G401.6 (cell line): ENCODE measurements around the gene ADD2.
"Not testable (repeated sequence)": the region's sequence is repeated elsewhere in the genome, so short reads cannot be mapped to it uniquely, and the experiment has no call there.

Experiments used
- FAIRE-seq: peaks from 2 replicates; lab custom pipeline; 2012; peaks lifted over from hg19 to GRCh38; lab: Jason Lieb, UNC

Gene ADD2, protein sequence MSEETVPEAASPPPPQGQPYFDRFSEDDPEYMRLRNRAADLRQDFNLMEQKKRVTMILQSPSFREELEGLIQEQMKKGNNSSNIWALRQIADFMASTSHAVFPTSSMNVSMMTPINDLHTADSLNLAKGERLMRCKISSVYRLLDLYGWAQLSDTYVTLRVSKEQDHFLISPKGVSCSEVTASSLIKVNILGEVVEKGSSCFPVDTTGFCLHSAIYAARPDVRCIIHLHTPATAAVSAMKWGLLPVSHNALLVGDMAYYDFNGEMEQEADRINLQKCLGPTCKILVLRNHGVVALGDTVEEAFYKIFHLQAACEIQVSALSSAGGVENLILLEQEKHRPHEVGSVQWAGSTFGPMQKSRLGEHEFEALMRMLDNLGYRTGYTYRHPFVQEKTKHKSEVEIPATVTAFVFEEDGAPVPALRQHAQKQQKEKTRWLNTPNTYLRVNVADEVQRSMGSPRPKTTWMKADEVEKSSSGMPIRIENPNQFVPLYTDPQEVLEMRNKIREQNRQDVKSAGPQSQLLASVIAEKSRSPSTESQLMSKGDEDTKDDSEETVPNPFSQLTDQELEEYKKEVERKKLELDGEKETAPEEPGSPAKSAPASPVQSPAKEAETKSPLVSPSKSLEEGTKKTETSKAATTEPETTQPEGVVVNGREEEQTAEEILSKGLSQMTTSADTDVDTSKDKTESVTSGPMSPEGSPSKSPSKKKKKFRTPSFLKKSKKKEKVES

DNA sequence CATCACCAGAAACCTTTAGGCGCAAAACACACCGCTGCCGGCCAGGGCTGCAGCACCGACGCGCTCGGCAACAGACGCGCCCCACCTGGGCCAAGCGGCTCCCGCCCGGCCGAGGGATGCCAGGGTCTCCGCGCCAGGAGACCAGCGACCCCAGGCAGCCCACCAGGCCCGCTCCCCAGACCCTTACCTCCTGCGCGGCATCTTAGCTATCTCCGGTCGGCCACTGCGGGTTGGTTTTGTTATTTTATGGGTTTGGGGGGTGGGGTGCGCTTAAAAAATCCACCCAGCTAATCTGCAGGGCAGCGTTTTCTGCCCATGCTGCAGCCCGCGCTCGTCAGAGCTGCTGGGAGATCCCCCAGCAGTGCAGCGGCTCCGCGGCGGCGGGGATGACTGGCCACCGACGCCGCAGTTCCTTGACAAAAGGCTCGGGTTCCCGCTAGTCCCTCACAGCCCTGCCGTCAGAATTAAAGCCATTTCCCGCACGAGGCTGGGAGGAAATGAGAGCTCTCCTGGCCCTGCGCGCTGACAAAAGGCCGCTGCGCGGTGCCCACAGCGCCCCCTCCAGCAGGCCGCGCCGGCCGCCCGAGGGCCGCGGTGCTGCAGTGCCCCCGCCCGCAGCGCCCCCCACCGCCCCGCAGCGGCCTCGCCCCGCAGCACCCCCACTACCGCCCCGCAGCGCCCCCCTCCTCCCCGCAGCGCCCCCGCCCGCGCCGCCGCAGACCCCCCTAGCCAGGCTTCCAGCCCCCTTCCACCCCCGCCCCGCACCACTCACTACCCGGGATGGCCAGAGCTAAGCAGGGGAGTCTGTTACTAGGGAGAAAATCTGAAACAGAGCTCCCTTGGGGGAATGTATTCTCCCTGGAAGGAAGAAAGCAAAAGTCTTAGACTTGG, at the start of gene ADD2:
Gene ADD2 (minus strand): TSS at position 502 of the 891 bp plus-strand sequence. CDS start 61,792 bp downstream, outside the sequence.
- no peak for FAIRE-seq

DNA sequence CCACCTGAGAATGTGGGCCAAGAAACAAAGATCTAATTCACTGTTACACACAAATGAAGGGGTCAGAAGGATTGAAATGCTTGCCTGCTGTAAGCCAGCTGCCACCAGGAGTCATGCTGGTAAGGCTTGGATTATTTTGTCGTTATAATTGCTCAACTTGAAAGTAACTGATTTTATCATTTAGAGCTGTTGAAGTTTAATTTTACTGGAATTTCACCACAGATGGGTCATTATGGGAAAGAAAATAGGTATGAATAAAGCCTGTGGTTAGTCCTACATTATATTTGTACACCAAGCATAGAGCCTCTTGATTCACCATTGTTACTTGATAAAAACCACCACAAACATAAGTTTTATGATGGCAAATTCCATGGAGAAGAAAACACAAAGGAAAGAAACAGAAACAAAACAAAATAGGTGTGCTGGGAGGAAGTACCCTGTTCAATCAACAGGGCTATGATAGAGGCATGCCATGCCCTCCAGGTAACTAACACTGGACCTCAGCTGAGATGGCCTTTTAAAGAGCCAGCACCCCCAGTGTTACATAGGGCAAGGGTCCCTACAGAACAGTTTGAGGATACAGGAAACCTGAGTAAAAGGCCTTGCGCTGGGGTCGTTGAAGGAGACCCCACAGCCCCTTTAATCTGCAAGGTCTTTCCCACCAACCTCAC, 49.4 kb upstream of the ADD2 start:
- no peak for FAIRE-seq

DNA sequence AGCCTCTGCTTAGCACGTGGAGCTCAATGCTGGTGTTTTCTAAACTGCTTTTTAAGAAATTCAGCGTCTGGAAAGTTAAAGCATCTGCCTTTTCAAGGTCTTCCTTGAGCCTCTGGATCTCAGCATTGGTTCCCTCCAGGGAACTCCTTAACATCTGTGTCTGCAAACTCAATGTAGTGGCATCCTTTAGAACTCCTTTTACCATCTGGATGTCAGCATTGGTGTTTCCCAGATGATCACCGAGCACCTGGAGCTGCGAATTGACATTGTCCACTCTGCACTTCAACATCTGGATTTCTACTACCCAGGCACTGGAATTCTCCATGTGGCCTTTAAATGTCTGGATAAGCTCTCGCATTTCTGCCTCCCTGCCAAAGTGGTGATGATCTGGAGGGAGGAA, 48.7 kb upstream of the ADD2 start:
- no peak for FAIRE-seq

DNA sequence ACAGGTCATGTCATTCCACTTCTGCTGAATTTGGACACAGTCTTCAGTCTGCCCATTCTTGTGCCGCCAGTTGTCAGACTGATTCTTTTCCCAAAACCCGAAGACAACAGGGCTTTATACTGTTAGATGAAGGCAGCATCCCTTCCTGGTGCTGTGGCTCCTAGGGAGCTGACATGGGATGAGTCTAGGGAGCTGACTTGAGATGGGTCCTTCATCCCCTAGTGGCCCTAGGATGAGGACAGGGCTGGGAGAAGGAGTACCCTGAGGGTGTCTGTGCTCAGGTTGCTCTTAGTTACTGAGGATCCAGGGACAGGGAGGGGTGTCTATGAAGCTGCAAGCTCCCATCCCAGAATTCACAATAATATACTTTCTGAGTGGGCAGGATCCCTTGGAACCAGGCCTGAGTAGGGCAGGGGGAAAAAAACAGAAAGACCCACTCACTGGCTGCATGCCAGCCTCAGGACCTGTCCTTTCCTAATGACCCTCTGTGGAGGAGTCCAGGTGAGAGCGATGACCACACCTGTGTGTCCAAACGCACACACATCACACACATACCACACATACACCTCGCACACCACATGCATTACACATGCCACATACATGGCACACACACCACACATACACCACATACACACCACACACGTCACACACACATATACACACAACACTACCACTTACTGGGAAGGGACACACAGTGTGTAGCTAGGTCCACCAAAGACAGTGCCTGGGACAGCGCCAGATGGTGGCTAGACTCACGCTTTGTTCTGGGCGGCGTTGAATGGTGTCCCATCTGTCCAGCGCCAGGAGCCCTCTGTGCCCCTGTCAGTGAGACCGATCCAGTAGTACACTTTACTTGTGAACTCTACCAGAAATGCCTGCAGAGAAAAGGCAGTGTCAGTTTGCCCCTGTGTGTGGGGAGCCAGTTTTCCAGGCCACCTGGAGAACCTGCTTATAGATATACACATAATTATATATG, 41.3 kb upstream of the ADD2 start:
- no peak for FAIRE-seq

DNA sequence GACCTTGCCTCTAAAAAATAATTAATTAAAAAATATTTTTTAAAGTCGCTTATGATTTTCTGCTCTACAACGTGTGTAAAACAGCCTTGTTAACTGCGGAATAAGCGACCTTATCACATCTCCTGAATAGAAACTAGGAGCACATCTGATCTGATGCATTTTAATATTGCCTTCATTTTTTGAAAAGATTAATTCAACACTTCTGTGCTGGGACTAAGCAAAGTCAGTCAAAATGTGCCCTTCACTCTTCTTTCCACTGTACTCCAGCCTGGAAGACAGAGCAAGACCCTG, 39.8 kb upstream of the ADD2 start:
- FAIRE-seq = no peak

DNA sequence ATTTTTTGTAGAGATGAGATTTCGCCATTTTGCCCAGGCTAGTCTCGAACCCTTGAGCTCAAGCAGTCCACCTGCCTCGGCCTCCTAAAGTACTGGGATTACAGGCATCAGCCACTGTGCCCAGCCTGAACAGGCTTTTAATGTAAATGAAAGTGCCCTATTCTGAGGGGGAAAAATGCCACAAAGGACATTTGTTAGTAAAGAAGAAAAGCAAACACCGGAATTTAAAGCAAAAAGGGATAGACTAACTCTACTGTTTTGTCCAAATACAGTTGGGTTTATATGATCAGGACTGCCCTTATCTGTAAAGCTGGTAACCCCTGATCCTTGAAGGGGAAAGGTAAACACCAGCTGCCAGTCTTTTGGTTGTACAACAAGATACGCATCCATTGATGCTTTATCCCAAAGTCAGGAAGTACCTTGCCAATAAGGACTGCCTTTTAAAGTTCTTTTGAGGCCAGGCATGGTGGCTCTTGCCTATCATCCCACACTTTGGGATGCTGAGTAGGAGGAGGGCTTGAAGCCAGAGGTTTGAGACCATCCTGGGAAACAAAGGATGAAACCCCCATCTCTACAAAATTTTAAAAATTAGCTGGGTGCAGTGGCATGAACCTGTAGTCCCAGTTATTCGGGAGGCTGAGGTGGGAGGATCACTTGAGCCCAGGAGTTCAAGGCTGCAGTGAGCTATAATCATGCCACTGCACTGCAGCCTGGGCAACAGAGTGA, 39.3 kb upstream of the ADD2 start:
- FAIRE-seq = no peak

DNA sequence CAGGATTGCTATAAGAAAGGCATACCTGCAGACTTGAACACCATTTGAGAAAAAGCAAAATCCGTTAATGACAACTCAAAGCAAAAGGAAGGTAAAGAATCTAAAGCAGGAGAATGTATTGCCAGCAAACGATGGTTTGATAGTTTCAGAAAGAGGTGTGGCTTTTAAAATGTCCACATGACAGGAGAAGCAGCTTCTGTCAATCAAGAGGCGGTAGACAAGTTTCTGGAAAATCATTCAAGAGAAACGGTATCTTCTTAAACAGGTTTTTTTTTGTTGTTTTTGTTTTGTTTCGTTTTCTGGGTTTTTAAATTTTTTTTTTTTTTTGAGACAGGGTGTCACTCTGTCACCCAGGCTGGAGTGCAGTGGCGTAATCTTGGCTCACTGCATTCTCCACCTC, 38.6 kb upstream of the ADD2 start:
- FAIRE-seq = no peak

DNA sequence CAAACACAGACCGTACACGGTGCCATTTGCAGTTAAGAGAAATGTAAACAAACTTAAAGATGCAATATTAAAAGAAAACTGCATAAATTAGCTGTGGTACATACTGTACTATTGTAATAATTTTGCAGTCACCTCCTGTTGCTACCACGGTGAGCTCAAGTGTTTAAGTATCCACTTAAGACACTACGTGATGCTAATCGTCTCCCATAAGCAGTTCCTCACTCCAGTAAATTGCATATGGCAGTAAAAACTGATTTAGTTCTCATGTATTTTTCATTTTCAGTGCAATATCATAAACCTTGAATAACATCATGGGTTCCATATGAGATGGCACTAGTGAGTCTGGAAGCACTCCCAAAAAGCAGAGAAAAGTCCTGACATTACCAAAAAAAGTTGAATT, 38.0 kb upstream of the ADD2 start:
- no peak for FAIRE-seq

DNA sequence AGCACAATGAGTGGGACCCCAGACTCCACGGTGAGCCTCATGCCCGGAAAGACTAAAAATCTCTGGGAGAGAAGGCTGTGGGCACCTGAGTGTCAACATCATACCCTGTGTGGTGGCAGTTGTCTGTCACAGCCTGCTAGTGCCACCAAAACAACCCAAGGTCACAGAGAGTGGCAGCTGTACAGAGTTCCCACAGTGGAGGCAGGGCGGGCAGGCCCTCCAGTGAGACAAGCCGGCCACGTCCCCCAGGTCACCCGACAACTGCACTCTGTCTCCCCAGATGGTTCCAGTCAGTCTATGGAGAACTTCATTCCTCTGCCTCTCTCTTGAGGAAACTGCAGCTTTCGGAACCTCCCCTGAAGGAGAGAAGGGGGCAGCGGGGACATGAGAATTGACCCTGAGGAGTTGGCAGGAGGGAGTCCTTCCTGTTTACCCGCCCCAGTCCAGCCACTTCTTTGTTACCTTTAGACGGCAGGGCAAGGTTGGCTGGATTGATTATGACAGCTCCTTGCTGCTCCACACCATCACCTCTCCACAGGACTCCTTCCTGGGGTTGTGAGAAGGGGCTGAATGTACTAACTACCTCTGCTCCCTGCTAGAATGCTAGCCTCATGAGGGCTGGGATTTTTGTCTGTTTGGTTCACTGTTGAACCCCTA, 33.7 kb upstream of the ADD2 start:
- FAIRE-seq = no peak

DNA sequence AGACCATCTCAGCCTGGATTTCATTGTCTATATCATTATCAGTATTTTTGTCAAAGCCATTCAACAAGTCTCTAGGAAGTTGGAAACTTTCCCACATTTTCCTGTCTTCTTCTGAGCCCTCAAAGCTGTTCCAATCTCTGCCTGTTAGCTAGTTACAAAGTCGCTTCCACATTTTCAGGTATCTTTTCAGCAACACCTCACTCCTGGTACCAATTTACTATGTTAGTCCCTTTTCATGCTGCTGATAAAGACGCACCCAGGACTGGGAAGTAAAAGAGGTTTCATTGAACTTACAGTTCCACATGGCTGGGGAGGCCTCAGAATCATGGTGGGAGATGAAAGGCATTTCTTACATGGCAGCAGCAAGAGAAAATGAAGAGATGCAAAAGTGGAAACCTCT, 31.7 kb upstream of the ADD2 start:
- no peak for FAIRE-seq

DNA sequence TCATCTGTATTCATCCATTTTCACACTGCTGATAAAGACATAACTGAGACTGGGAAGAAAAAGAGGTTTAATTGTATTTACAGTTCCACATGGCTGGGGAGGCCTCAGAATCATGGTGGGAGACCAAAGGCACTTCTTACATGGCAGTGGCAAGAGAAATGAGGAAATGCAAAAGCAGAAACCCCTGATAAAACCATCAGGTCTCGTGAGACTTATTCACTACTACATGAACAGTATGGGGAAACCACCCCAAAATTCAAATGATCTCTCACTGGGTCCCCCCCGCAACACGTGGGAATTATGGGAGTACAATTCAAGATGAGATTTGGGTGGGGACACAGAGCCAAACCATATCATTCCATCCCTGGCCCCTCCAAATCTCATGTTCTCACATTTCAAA, 30.0 kb upstream of the ADD2 start:
- FAIRE-seq = not testable (repeated sequence)

DNA sequence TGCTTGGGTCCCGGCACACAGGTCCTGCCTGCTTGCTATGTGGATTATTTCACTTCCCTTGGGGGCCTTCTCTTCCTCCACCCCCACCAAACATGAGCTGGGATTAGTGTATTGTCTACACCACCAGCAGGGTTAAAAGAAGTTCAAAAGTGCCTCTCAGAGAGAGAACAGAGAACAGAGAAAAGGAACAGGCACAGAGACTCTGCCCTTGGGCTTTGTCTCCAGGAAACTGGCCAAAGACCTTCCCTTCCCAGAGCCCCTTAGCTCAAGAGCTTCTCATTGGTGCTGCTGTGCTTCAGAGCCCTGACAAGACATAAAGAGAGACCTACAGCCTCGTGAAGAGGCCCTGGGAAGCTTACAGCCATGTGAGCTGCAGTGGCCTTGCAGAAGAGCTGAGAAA, 29.5 kb upstream of the ADD2 start:
- FAIRE-seq = no peak

DNA sequence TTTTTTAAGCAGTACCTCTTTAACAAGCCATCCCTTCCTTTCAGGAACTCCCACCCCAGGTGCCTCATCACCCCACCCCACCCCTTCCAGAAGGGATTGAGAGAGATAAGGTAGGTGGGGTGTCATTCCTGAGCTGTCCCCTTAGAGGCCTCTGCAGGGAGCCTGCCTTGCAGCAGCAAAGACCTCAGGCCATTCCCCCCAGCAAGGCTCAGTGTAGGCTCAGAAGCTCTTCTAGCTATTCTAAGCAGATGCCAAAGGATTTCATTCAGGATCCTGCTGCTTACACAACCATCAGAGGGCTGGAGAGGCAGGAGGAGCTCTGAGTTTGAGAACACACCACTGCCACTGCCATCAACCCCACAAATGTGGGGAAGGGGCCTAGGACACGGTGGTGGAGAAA, 28.3 kb upstream of the ADD2 start:
- no peak for FAIRE-seq

DNA sequence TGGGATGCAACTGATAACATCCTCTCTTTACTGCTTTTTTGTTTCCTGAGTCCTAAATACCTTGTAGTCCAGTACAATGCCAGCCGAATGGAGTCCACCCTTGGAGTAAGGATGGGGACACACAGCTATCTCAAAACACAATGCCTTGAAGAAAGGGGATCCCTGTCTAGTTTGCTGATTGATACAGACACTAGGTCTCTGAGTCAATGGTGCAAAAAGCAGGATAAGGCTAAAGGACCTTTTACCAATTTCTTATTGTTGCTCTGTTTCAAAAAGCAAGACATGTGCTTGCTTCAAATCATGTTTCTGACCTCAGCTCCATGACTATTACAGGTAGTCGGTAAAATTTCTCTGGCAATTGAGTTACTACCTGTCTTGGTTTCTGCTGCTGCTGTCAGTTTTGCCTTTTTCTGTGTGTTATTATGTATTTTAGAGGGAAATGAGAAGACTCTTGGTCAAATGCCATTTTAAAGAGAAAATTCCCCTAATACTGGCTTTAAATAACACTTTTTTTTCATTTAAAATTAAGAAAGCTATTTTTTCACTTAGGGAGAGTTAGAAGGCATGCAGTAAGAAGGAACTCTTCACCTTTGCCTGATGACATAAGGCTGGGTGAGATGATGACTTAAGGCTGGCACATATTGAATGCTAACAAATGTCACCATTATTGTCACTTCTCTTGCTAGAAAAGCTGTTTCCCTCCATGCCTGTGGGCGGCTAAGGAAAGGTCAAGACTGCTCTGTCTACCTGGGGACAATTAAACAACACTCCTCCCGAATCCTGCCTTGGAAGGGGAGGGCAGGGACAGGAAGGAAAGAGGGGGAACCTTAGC, 27.4 kb upstream of the ADD2 start:
- FAIRE-seq = no peak

DNA sequence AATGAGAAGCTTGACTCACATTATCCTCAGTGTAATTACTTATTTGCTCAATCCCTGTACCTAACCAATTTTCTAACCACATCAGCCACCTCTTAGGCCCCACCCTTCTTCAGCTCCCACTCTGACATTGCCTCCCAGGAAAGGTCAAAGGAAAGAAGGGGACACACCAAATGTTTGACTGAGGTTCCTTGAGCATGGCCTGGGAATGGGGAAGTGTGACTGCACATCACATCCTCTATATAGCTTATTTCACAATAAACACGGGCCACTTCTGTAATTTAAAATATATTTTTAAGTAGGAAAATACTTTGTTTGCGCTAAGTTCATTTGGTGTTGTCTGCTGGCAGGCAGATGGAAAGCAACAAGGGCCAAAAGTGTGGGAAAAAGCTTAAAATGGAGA, 25.4 kb upstream of the ADD2 start:
- no peak for FAIRE-seq

DNA sequence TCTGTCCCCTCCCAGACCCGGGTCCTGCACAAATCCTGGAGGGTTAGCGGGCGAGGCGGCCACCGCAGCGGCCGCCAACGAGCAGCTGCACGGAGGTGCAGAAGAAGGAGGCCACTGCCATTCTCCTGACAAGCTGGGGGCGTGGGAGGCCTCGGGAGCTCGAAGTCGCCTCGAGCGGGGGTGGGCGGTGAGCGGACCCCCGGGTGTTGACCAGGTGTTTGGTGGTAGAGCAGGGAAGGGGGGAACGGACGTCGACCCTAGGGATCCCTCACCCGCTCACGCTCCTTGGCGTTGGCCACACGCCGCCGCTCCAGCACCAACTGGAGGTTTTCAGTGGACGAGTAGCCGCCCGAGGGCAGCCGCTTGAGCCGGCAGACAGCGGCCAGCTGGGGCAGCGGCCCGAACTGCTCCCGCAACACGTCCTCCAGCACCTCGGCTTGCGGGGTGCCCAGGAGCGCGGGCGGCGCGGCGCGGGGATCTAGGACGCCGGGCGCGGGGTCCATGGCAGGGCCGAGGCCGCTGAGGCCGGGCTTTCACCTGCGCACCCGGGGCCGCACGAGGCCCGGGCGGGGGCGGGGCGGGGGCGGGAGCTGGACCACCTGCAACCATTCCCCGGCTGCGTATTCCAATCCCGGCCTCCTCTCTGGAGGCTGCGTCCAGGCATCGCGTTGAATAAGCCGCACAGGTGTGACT, 22.3 kb upstream of the ADD2 start, which contains the start of gene FIGLA:
Gene FIGLA (minus strand): TSS at position 508 of the 693 bp plus-strand sequence. CDS start 5 bp downstream, at position 503.
- no peak for FAIRE-seq

DNA sequence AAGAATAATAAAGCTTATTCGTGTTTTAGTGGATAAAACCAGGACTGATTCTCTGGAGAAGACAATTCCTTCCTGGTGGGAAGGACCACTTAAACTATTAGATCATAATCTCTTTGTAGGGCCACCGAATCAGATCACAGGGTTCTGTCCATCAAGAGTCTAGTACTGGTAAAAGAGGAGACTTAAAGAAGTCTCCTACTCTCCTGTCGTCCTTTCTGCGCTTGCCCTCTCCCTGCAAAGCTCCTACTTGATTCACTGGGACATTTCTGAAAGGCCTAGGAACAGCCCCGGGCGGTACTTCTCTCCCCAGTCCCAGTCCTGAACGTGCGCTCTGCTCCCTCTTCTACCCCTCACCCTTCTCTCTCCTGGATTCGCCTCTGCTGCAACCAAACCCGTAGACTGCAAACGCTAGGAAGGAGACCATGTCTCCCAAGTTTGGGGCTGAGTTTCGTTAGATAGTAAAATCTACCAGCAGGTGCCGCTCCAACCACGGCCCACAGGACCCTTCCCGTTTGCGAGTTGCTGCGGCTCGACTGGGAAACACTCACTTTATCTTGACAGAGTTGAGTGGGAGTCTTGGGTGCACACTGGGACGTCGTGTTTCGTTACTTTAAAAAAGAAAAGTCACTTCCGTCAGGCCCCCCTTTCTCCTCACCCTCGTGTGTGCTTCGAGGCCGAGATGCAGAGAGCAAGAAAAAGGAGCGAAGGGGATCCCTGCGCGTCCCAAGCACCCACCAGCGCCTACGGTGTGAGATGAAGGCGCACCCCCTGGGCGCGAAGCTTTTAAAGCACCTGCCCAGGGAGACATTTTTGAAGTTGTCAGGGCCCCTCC, 21.5 kb upstream of the ADD2 start:
- FAIRE-seq = no peak
